HG03457 (cell line): Measurements from ENCODE around the gene GRWD1.

Experiments used
- ATAC-seq: cut with Tn5 transposase; IDR thresholded peaks from one replicate; pipeline ENCODE4 v1.9.1; 2021; ENCODE audit warnings: moderate number of reproducible peaks; ENCODE audit not compliant: unreplicated experiment

GRWD1 gene

DNA sequence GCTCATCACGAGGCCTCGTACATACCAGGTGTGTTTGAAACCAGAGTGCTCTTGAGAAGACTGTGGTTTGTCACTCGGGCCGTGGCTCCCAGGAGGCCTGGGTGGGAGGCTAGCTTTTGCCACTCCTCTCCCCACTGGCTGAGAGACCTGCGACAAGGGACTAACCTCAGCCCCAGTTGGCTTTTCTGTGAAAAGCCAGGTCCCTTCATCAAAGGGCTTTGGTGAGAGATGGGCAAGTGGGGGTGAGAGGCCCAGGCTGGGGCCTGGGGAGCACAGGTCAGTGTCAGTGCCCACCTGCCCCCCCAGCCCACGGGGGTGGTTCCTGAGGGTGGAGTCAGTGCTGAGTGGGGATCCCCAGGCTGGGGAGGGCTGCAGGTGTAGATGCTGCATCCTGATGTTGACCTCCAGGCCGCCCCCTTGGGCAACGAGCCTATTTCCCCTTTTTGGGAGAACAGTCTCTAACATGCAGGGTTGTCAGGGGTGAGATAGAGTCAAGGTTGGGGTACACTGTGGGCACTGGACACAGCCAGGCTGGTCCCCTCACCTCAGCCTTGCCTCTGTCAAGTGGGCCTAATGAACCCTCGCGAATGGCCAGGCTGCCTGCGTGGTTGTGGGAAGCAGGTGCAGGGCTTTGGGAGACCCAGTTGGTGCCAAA is 10.3 kb downstream of the GRWD1 start:
- ATAC-seq, result no peak

GRCh38 chr19:48456864-48457263 is 11.1 kb downstream of the GRWD1 start:
- ATAC-seq, result no peak

DNA sequence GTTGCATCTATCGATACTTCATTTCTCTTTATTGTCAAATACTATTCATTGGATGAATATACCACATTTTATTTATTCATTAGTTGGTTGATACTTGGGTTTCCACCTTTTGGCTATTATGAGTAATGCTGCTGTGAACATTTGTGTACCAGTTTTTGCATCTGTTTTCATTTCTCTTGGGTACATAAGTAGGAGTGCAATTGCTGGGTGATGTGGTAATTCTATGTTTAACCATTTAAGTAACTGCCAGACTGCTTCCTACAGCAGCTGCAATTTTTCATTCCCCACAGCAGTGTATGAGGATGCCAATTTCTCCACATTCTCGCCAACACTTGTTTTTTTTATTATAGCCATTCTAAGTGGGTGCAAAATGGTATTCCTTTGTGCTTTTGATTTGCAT is 12.2 kb downstream of the GRWD1 start:
- no peak for ATAC-seq

DNA sequence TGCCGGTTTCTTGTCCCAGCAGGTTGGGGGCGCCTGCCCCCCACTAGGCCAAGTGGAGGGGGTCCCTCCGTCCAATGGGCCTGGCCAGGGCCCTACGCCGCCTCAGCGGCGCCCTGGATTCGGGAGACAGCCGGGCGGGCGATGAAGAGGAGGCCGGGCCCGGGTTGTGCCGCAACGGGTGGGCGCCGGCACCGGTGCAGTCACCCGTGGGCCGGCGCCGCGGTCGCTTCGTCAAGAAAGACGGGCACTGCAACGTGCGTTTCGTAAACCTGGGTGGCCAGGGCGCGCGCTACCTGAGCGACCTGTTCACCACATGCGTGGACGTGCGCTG is 15.8 kb downstream of the GRWD1 start:
- ATAC-seq, result no peak

GRCh38 chr19:48461982-48462655 is 16.3 kb downstream of the GRWD1 start:
- no peak for ATAC-seq

DNA sequence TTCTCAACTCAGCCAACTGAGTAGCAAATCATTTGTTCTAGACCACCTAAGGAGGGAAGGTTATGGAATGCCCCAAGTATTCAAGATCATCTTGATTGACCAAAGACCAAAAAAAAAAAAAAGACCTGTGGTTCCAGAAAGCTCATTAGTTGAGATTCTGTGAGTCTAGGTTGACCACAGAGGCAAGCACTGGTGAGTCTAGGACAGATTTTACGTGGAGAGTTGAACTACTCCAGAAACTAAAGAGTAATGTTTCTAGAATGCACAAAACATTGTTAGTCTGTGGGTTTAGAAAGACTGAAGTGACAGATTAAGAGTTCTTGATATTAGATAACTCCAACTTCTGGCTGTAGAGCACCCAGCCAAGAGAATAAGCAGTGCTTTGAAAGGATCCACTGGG is 19.4 kb downstream of the GRWD1 start:
- ATAC-seq, result no peak

- no peak for ATAC-seq
These were observed 21.0 kb downstream of the GRWD1 start for GRCh38 chr19:48466561-48467325.

GRCh38 chr19:48468772-48469288 is 23.0 kb downstream of the GRWD1 start:
- ATAC-seq, result peak; percentile 77

GRCh38 chr19:48469289-48469881 is 23.6 kb downstream of the GRWD1 start, which contains the start of gene CYTH2:
Gene CYTH2 (plus strand): TSS chr19:48469369. CDS start chr19:48469508, 139 bp downstream.
- no peak for ATAC-seq

- no peak for ATAC-seq
These were observed 24.3 kb downstream of the GRWD1 start for GRCh38 chr19:48469934-48470680.

DNA sequence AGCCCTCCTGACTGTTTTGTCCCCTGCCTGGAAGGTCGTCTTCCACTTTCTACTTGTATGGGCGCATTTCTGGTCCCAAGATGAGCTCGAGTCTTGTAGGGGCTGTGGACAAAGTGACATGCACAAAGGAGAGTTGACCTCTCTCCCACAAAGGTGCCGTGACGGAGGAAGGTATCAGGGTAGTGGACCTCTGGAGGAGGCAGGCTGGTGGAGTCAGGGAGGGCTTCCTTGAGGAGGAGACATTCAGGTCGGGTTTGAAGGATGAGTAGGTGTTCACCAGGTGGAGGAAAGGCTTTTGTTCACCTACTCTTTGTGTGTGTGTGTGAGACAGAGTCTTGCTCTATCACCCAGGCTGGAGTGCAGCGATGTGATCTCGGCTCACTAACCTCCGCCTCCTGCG is 25.1 kb downstream of the GRWD1 start:
- ATAC-seq, result no peak

DNA sequence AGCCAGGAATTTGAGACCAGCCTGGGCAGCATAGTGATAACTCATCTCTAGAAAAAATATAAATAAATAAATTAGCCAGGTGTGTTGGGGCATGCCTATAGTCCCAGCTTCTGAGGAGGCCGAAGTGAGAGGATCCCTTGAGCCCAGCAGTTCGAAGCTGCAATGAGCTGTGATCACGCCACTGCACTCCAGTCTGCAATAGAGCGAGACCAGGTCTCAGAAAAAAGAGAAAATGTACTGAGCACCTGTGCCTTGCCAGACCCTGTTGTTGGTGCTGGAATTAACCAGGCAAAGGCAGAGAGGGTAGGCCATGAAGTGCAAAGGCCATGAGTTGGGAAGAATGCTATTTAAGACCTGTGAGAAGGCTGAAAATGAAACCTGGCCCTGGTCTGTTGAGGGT is 26.1 kb downstream of the GRWD1 start:
- ATAC-seq, result no peak

DNA sequence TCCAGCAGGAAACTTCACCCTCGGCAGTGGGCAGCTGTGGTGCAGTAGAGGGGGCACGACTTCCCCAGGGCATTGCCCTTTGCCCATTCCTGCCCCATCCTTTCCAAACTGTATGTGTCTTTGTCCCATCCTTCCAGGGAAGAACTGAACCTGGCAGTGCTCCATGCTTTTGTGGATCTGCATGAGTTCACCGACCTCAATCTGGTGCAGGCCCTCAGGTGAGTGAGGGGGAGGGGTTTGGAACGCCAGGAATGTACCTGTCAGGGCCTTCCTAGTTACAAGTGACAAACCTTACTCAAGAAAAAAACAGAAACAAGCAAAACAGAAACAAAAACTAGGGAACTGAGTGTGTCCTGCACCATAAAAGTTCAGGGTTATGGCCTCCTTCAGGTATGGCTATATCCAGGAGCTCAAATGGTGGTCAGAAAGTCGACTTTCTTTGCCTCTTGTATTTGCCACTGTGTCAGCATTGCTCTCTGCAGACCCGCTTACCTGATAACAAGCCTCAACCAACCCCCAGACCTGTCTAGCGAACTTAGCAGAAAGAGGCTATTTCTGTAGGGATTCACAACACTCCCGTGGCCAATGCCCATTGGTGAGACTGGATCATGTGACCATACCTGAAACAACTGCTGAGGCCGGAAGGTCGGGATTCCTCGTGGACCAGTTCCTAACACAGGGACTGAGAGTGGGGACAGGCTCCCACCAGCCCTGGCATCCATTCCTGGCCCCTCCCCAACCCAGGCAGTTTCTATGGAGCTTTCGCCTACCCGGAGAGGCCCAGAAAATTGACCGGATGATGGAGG is 27.6 kb downstream of the GRWD1 start:
- ATAC-seq, result no peak

DNA sequence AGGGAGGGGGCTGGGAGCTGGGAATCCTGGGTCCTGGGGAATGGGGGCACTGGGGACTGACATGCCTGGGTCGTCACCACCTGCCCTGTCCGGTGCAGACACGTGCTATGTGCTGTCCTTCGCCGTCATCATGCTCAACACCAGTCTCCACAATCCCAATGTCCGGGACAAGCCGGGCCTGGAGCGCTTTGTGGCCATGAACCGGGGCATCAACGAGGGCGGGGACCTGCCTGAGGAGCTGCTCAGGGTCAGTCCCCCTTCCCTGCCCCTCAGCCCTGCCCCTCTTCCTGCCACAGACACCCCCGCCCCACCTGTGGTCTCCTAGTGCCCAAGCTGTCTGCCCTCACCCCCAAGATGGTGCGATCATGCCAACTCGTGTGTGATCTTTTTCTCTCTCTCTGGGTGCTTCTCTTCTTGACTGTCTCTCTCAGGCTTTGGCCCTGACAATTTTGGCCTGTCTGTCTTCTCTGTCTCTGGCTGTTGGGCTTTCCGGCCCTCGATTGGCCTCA is 28.4 kb downstream of the GRWD1 start:
- no peak for ATAC-seq

- no peak for ATAC-seq
These were observed 29.7 kb downstream of the GRWD1 start for GRCh38 chr19:48475369-48476068.

DNA sequence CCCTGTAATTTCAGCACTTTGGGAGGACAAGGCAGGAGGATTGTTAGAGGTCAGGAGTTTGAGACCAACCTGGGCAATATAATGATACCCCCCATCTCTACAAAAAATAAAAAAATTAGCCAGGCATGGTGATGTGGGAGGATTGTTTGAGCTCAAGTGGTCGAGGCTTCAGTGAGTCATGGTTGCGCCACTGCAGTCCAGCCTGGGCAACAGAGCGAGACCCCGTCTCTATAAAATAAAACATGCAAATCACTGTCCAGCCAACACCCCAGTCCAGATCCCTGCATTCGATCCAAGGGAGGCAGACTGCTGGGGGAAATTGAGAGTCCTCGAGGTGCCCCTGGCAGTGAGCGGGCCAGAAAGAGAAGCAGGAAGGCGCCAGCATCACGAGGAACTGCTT is 30.4 kb downstream of the GRWD1 start:
- no peak for ATAC-seq

- no peak for ATAC-seq
These were observed 31.4 kb downstream of the GRWD1 start for GRCh38 chr19:48477067-48477685.

GRCh38 chr19:48477698-48478338 is 32.0 kb downstream of the GRWD1 start:
- ATAC-seq, result no peak
